ENCODE results near the gene DCAF15.

Gene DCAF15

DNA sequence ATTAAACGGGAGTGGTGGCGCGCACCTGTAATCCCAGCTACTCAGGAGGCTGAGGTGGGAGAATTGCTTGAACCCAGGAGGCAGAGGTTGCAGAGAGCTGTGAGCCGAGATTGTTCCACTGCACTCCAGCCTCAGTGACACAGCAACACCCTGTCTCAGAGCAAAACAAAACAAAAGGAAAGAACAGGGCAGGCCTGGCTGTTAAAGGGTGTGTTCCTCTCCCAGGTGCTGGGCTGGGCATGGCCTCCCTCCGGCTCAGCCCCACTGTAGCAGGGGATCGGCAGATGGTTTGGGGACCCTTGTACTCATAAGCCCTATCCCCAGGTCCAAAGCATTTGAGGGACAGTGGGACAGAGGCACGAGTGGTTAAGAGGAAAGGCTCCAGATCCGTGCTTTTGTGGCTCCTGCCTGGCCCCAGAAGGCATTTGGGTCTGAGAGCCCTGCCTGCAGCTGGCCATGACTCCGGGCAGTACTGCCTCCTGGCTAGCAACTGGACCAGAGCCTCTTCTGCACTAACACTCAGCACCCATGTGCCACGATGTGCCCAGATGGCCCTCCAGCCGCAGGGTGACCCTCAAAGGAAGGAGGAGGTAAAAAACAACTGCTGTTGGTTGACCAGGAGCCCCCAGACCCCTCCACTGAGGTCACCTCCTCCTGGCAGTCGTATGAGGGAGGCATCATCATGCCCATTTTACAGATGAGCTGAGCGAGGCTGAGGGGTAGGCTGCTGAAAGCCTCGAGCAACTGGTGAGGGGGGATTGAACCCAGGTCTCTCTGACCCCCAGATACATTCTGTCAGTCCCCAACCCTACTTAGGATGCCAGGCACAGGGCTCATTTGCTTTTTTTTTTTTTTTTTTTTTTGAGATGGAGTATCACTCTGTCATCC is 43.8 kb downstream of the DCAF15 start:
- DNase-seq = no peak

DNA sequence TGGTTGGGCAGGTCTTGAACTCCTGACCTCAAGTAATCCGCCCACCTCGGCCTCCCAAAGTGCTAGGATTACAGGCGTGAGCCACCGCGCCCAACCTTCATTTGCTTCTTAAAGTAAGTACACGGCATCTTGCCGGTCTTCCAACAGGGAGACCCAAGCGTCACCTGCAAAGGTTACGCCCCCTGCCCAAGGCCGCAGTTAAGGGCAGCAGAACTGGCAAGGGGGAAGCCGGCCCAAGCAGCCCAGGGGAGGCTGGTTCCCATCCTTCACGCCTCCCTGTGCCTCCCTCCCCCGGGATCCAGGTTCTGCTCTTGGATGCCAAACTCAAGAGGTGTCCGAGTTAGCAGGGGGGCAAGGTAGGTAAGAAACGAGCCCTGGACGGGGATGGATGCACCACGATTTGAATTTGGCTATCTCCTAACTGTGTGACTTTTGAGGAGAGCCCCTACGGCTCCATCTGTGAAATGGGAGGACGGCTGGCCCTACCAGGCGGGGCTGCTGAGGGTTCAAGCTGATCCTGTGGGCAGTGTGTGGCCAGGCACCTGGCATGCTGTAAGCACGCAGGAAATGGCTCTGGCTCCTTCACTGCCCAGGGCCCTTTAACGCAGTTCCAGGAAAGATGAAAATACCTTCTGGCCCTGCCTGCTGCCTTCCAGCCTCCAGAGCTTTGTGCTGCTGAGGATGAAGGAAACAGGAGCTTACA is 44.8 kb downstream of the DCAF15 start:
- DNase-seq = no peak

DNA sequence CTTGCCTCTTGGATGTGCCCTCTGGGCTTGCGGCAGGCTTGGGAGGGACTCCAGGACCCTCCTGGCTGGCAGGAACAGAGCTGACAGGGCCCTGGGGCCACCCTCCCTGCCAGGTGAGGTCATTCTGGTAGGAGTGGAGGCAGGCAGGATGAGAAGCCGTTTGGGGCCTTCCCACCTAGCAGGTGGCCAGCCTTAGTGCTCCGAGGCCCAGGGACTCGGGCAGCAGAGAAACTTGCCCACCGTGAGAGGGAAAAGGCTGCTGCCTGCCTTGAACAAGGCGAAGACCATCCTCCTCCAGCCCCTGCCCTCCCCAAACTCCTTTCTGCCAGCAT is 45.3 kb downstream of the DCAF15 start:
- no peak for DNase-seq

DNA sequence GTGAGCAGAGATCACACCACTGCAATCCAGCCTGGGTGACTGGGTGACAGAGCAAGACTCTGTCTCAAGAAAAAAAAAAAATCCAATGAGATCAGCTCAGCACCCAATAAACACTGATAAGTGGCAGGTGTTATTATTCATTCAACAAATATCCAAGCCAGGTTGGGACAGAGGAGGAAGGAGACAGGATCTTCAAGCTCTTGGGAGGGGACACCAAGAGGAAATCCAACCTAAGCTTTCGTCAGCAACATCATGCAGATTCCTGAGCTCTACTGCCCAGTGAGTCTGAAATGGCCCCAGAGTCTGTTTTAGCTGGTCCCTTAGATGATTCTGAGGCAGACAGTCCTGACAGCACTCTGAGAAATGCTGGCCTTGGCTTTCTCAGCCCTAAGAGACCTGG is 46.1 kb downstream of the DCAF15 start:
- DNase-seq = no peak

DNA sequence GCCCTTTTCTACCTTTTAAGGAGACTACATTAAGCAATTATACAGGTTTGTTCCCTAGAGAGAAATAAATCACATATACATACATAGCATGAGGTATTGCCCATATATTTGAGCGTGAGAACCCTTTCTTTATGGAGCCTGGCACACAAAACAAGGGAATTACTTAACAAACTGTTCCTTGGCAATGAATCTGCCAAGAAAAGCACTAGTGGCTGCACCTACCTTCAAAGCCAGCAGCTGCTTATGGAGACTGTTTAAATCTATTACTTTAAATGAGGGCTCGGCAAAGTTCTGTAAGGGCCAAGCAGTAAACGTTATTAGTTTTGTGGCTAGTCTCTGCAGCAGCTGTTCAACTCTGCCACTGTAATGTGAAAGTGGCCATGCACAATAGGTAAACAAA is 46.8 kb downstream of the DCAF15 start:
- DNase-seq = no peak

DNA sequence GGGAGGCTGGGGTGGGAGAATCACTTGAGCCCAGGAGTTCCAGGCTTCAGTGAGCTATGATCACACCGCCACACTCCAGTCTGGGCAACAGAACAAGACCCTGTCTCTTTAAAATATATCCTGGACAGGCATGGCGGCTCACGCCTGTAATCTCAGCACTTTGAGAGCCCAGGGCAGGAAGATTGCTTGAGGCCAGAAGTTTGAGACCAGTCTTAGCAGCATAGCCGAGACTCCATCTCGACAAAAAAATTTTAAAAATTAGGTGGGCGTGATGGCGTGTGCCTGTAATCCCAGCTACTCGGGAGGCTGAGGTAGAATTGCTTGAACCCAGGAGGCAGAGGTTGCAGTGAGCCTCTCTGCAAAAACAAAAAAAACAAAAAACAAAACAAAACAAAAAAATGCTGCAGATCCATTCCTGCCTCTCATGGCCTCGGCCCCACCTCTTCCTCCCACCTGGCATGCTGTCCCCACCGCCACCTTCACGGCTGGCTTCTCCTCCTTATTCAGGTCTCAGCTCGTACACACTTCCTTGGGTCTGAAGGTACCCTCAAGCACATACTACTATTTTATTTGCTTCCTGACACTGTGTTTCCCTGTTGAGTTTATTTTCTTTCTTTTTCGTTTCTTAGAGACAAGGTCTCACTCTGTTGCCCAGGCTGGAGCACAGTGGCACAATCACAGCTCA is 48.5 kb downstream of the DCAF15 start:
- no peak for DNase-seq

DNA sequence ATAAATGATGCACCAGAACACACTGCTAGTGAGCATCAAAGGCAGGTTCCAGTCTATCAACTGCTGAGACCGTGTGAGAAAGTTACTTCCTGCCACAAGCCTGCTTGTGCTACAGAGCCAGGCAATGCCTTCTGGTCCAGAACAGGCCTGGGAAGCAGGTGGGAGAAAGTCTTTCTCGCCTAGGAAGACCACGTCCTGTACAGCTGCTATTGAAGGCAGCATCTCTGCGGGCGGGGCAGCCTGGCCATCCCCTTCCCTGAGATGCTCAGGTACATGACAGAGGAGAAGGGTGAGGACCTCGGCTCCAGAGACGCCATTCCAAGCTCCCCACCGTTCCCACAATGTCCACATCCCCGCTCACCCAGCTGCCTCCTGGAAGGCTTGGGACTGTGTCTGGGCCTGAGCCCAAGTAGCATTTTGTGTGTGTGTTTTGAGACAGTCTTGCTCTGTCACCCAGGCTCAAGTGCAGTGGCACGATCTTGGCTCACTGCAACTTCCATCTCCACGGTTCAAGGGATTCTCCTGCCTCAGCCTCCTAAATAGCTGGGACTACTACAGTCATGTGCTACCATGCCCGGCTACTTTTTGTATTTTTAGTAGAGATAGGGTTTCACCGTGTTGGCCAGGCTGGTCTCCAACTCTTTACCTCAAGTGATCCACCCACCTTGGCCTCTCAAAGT is 50.4 kb downstream of the DCAF15 start:
- DNase-seq = no peak

DNA sequence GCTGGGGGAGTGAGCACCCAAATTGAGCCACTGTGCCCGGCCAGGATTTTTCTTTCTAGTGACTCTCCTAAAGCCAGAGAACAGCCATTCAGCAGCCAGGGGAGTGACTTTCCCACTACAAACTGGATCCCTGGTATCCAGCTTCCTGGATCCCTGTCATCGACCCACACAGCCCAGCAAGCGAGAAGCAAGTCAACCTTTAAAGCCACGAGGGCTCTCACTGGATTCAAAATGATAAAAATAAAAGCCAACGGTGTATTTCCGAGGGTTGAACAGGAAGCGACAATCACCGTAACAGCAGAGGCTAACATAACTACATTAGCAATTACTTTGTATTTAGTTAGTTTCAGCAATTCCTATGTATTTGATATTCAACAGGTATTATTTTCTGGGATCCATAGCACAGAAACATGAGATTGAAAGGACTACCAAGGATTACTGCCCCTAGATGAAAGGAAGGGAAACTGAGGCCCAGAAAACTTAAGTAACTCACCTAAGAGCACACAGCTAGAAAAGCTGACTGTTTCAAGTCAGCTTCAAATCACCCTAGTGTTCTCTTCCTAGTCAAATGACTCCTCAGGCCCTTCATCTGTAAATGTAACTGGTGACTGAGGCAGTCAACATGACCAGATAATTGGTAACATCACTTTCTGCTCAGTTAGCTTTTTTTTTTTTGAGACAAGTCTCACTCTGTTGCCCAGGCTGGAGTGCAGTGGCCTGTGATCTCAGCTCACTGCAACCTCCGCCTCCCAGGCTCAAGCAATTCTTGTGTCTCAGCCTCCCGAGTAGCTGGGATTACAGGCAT is 51.1 kb downstream of the DCAF15 start:
- DNase-seq = no peak

DNA sequence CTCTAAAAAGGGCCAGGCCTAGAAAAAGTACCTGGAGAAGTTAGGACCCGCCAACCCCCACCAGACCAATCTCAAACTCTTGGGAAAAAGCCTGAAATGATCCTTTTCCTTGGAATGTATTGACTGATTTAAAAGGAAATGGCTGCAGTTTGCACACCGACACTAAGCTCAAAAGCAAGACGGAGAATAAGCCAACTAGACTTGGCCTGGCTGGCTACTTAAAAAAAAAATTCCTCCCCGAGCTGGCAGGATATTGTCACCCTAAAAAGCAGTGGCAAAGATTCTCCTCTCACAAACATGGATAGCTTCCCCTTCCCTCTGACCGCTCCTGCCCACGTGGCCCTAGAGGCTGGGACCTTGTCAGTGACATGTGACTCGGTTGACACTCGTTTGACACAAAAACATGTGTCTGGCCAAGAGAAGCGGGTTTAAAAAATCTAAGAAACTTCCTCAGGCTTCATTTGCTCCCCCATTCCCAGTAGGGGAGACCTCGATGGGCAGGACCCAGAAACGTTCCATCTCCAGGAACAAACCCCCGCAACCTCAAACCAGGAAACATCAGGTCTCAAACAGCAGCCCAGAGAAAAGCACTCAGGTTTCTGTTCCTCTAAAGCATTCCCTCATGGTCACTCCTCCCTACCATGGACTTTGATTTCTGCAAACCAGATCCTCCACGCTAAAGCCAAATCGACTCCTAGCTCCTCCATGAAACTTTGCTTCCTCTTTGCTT is 52.5 kb downstream of the DCAF15 start:
- DNase-seq = peak; percentile 39 to 41

DNA sequence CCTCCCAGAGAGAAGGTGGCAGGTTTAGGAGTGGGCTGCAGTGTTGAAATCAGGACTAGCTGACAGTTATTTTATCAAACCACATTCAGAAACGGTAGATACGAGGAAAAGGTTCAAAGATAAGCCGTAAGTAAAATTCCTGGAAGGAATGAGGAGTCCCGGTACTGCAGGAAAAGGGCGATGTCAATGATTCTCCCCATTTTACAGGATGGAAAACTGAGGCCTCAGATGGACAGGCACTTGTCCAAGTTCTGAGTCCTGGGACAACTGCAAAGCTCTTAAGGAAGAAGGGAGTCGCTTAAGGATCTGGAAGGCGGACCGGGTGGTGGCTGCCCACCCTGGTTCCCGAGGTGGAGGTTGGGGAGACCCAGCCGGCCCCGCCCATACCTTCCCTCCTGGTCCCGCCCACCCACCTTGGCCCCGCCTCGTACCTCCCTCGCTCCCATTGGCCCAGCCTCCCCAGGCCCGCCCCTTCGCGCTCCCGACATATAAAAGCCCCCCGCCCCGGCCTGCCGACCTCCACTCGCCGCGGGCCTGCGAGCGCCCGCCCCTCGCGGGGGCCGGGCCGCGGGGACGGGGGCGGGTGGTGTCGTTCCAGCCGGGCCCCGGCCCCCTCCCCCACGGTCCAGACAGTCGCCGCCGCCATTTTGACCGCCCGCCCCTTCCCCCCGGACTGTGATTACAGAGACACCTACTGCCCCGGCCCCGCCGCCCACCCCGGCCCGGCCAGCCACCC is 53.2 kb downstream of the DCAF15 start:
- peak; percentile 50 to 76 for DNase-seq

DNA sequence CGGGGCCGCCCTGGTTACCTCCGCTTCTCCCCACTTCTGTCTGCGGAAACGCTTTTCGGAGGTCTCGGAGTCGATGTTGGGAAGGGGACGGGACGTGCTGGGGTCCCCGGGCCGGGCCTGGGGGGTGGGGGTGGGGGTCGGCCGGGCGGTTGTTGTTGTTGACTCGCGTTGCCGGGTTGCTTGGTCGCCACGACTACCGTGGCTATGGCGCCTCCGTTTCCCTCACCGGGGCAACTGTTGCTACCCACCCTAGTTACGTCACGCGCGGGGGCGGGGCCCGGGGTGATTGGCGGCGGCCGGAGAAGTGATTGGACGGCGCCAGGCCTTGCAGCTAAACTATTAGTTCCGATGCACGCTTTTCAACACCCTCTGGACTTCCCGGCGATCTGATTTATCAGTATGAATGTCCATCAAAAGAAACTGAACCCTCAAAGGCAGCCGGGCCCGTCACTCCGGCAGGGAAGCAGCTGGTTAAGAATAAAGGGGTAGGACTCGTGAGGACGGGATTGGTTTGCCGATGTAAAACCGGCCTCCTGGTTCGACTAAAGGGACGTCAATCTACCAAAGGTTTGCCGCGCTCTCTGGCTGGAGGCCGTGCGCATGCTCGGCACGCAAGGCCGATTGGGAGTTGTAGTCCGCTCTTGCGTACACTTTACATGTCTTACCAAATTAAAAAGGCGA is 53.9 kb downstream of the DCAF15 start, which contains the start of gene RFX1:
Gene RFX1, minus strand, starts transcription at position 236 of the 681 bp plus-strand sequence. CDS start 12,477 bp downstream, outside the sequence.
- DNase-seq = peak; percentile 99 to 100

DNA sequence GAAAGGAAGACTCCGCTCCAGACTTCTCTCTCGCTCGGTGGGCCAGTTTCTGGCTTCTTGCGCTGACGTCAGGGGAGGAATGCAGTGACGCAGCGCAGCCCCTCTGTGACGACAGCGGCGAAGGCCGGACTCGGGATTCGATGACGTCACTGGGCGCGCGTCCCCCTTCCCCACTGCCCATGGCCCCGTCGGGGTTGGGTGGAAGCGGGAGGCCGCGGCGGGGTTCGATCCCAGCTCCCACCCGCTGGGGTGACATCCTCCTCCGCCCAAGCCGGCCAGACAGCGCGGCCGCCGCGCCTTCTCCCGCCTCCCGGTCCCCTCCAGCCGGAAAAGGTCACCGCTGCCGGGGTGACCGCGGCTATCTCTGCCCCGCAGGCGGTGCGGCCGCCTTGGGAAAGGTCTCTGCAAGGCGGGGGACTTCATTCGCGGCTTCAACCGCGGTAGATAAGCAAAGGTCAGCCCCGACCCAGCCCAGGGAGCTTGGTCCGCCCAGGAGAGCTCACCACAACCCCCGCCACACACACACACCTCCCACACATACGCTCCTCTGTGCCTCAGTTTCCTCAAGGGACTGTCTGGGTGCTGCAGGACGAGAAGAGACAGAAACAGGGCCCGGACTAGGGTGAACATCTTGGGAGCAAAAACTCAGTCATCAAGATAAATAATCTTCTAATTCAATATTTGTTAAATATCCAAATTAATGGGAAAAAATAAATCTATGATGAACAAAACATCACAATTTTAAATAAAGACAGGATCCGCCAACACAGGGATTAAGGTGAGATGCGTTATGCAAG is 54.7 kb downstream of the DCAF15 start:
- peak in 1 of 2 donors; percentile 78 for DNase-seq

Data from hippocampal formation (tissue), 2 donors.